ENCODE measurements around the gene PPFIA1.

DNA sequence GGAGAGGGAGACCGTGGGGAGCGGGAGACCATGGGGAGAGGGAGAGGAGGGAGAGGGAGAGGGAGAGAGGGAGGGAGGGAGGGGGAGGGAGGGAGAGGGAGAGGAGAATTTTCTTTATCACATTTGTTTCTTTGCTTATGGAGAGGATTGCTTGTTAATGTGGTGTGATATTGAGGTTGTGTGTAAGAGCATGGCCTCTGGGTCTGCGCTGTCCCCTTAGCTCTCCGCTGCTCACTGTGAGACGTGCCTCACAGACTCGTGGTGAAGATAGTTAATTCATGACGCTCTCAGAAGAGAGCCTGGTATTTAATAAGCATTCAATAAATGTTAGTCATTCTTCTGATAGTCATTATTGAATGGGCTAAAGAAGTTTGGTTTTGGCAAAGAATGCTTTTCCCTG, 26.2 kb downstream of the PPFIA1 start:
- TF ChIP-seq EZH2 (IDR thresholded peaks at IDR 0.05; ENCODE audit: low read length, missing control alignments) = no peak
- TF ChIP-seq, protein P1, sequence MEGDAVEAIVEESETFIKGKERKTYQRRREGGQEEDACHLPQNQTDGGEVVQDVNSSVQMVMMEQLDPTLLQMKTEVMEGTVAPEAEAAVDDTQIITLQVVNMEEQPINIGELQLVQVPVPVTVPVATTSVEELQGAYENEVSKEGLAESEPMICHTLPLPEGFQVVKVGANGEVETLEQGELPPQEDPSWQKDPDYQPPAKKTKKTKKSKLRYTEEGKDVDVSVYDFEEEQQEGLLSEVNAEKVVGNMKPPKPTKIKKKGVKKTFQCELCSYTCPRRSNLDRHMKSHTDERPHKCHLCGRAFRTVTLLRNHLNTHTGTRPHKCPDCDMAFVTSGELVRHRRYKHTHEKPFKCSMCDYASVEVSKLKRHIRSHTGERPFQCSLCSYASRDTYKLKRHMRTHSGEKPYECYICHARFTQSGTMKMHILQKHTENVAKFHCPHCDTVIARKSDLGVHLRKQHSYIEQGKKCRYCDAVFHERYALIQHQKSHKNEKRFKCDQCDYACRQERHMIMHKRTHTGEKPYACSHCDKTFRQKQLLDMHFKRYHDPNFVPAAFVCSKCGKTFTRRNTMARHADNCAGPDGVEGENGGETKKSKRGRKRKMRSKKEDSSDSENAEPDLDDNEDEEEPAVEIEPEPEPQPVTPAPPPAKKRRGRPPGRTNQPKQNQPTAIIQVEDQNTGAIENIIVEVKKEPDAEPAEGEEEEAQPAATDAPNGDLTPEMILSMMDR (conservative IDR thresholded peaks at IDR 0.05 in 1 of 2, IDR thresholded peaks at IDR 0.05 in 1 of 2; ENCODE audit: low read depth in 1 of 2, low read length in 2 of 2) = no peak
